AG04450 (cell line): ENCODE measurements around the gene IL22RA2. TPM values are rescaled to one million over a fixed set of nuclear protein-coding genes. Genes with fewer than 3 reads are reported as not detected.

Source experiments
- CTCF ChIA-PET: fragments of 300-600, 350-600 bp; formaldehyde crosslinking; extraction: SDS; loops from one replicate; lab custom pipeline; 2022; ENCODE audit warnings: antibody characterized with exemption, inconsistent platforms; lab: Charles Lee
- POLR2A ChIA-PET: fragments of 350-600 bp; formaldehyde crosslinking; extraction: SDS; loops from one replicate; lab custom pipeline; 2021; ENCODE audit warnings: antibody characterized with exemption, inconsistent platforms; lab: Yijun Ruan, JAX
- DNase-seq: peaks from one replicate; pipeline ENCODE4 v3.0.0-alpha.2; 2011; ENCODE audit warnings: low read depth, low spot score
- H3K27ac ChIP-seq: one replicate; pipeline ENCODE4 v1.5.1; 2012; ENCODE audit warnings: low read depth, low read length, control low read depth
- H3K27me3 ChIP-seq: one replicate; pipeline ENCODE4 v1.6.0; 2012; ENCODE audit warnings: low read length; ENCODE audit not compliant: control insufficient read depth, insufficient read depth
- H3K4me3 ChIP-seq: 2 replicates; pipeline ENCODE4 v1.5.1; 2011; ENCODE audit warnings: mild to moderate bottlenecking, low read depth, low read length, control low read depth
- H3K9me3 ChIP-seq: 2 replicates; pipeline ENCODE4 v1.5.1; 2012; ENCODE audit warnings: low read length; ENCODE audit not compliant: control insufficient read depth, insufficient read depth
- CTCF ChIP-seq: IDR thresholded peaks from 2 replicates; pipeline ENCODE4 v1.5.1; 2011; ENCODE audit warnings: low read depth, low read length, control low read depth, inconsistent platforms
- polyA plus RNA-seq: library from polyadenylated mRNA; depleted of rRNA; stranded (reverse); fragments of >200 nt; gene quantifications from 2 replicates; pipeline ENCODE4 v1.2.3, GENCODE V29; 2011

Gene IL22RA2
- polyA plus RNA-seq, 1 experiment, result not detected

DNA sequence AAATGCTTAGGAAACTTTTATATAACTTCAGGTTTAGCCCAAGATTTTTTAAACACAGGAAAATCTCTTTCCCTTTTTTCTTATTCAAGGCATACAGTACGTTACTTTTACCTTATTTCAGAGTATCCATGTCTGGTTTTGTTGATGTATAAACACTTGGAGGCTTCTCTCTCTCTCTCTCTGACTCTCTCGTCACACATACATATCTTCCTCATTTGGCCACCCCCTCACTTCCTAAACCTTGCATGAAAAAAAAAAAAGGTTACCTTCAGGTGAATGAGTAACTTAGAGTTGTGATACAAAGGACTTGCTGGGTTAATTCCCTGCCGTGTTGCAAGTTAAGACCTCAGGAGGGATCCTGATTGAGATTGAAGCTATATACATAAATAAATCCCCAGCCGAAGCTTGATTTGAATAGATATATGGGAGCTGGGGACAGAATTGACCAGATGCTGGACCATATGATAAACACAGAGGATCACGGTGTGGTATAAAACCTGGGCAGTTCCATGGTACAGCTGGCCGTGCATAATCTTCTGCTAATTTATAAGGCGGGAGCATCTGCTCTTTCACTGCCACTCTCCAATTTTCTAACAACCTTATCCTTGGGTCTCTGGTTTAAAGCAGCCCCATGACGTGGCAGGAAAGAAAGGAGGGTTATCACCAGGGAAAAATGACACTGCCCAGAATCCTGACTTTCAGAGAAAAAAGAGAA is 73.6 kb downstream of the IL22RA2 start:
- no peak overlapping the region for H3K27ac ChIP-seq
- CTCF ChIA-PET, result interaction anchor here (0.6 kb wide), 1 partner anchor 119 kb away, joined by 3 read pairs; no protein-coding TSS in a partner anchor
- peaks cover 2% of the 10 kb centered on the region for H3K27me3 ChIP-seq
- no peaks in the 10 kb centered on the region for H3K9me3 ChIP-seq
- DNase-seq, result no peak
- H3K4me3 ChIP-seq, result no peak overlapping the region
- TF ChIP-seq CTCF, result no peak
- POLR2A ChIA-PET, result no interaction called here

- ChIA-PET POLR2A (no interaction called here), CTCF (interaction anchor here (5.0 kb wide), 1 partner anchor 217 kb away, joined by 84 read pairs; no protein-coding TSS in a partner anchor)
- Histone ChIP-seq H3K27ac (no peak overlapping the region), H3K4me3 (no peak overlapping the region), H3K9me3 (no peaks in the 10 kb centered on the region), H3K27me3 (no peaks in the 10 kb centered on the region)
- no peak for TF ChIP-seq CTCF
- DNase-seq, result no peak
These were observed 75.9 kb downstream of the IL22RA2 start for GRCh38 chr6:137097526-137097925.

- CTCF ChIA-PET, result interaction anchor here (3.1 to 5.0 kb wide), 2 partner anchors 217 to 545 kb away, joined by 35 to 84 read pairs; no protein-coding TSS in a partner anchor
- POLR2A ChIA-PET, result no interaction called here
These were observed 76.4 kb downstream of the IL22RA2 start for GRCh38 chr6:137097057-137097456.

DNA sequence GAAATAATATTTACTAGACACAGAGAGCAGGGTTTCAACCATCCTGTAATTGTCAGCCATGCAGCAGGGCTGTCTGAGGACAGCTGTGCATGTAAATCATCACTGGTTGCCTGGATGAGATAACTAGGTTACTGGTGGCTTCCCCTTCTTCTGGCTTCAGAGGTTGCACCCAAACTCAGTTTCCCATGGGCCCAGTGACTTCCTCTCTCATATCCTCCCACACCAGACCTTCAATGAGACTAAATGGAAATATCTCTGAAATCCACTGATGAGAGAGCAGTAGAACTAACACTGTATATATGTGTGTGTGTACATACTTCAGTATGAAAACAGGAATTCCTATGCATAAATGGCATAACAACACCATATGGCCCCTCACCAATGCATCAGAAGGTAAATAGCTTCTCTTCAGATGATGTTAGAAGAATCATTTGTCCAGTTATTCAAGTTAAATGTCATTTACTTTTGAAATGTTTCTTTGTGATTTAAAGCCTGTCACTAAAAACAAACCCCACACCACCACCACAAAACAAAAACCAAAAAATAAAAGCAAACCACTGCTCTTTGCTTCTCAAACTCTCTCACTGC is 77.7 kb downstream of the IL22RA2 start:
- no peak overlapping the region for H3K27ac ChIP-seq
- DNase-seq, result no peak
- POLR2A ChIA-PET, result no interaction called here
- H3K4me3 ChIP-seq, result no peak overlapping the region
- H3K9me3 ChIP-seq, result no peaks in the 10 kb centered on the region
- CTCF ChIA-PET, result interaction anchor here (0.7 to 5.0 kb wide), 9 partner anchors 10 to 608 kb away, joined by 3 to 84 read pairs (median 10); no protein-coding TSS in a partner anchor
- no peak for TF ChIP-seq CTCF
- H3K27me3 ChIP-seq, result peaks cover 2% of the 10 kb centered on the region

More at GRCh38 chr6:137097057-137097456, 76.4 kb downstream of the IL22RA2 start:
- H3K9me3 ChIP-seq, result no peaks in the 10 kb centered on the region
- no peak for TF ChIP-seq CTCF
- no peak overlapping the region for H3K4me3 ChIP-seq
- peaks cover 2% of the 10 kb centered on the region for H3K27me3 ChIP-seq
- no peak overlapping the region for H3K27ac ChIP-seq
- no peak for DNase-seq

GRCh38 chr6:137095093-137095492 is 78.4 kb downstream of the IL22RA2 start:
- Histone ChIP-seq H3K27ac (no peak overlapping the region), H3K27me3 (peaks cover 2% of the 10 kb centered on the region), H3K4me3 (no peak overlapping the region), H3K9me3 (no peaks in the 10 kb centered on the region)
- DNase-seq, result no peak
- no peak for TF ChIP-seq CTCF
- CTCF ChIA-PET, result interaction anchor here (0.7 to 5.0 kb wide), 33 partner anchors 9 to 609 kb away, joined by 3 to 84 read pairs (median 4); no protein-coding TSS in a partner anchor
- POLR2A ChIA-PET, result no interaction called here
